Cardiac muscle cell (in vitro differentiated cells and primary cell): ENCODE results near the gene MAN2A2. TPM values are rescaled to one million over a fixed set of nuclear protein-coding genes. Genes with fewer than 3 reads are reported as not detected.

Experiments
- DNase-seq, 2 donors: peaks; one replicate each; pipeline versions ENCODE4 v3.0.0 to v3.0.0-alpha.2; 2010 to 2017; ENCODE audit warnings: low read depth in 1 of 2, low spot score in 1 of 2
- H3K27ac ChIP-seq: fragments of 200-600 bp; sonication (generic); 2 replicates; pipeline ENCODE4 v1.5.1; 2016
- H3K27me3 ChIP-seq: fragments of 200-600 bp; sonication (generic); 2 replicates; pipeline ENCODE4 v1.6.0; 2016; ENCODE audit warnings: control low read depth
- H3K36me3 ChIP-seq: fragments of 200-600 bp; sonication (generic); 2 replicates; pipeline ENCODE4 v1.5.1; 2016; ENCODE audit warnings: control low read depth
- H3K4me1 ChIP-seq: fragments of 200-600 bp; sonication (generic); 2 replicates; pipeline ENCODE4 v1.8.1; 2017; ENCODE audit warnings: low read depth, mild to moderate bottlenecking, mixed run types
- H3K4me3 ChIP-seq: fragments of 200-600 bp; sonication (generic); 2 replicates; pipeline ENCODE4 v1.5.1; 2016; ENCODE audit warnings: mild to moderate bottlenecking
- H3K9me3 ChIP-seq: fragments of 200-600 bp; sonication (generic); 2 replicates; pipeline ENCODE4 v1.5.1; 2017; ENCODE audit warnings: low read depth, mild to moderate bottlenecking, control low read depth
- CTCF ChIP-seq: IDR thresholded peaks from 2 replicates; pipeline ENCODE4 v1.5.1; 2012; ENCODE audit warnings: low read depth, mild to moderate bottlenecking, low read length
- polyA plus RNA-seq: library from polyadenylated mRNA; unstranded; fragments of >200 nt; fragmentation: Nextera tagmentation; extraction: Ambion mirVana; gene quantifications from 2 replicates; pipeline ENCODE4 v1.2.1, GENCODE V29; 2016
- total RNA-seq: library from RNA; depleted of rRNA; stranded (reverse); fragments of >200 nt; gene quantifications from 2 replicates; pipeline ENCODE4 v1.2.3, GENCODE V29; 2016

The MAN2A2 gene
- total and polyA plus RNA-seq, 2 experiments from 2014 or later: 53.0 to 54.3 TPM

GRCh38 chr15:90954712-90955623 lies 51.9 kb downstream of the MAN2A2 start, which contains the start of gene RCCD1:
RCCD1 (plus strand) TSS chr15:90954884; CDS start chr15:90956735, 1,851 bp downstream.
- Histone ChIP-seq H3K27ac (peak within 1 kb of the TSS; percentile 42), H3K36me3 (peaks cover 23% of the 10 kb centered on the region), H3K4me1 (peaks cover 9% of the 10 kb centered on the region), H3K27me3 (no peaks in the 10 kb centered on the region), H3K4me3 (peak within 1 kb of the TSS; percentile 60), H3K9me3 (no peaks in the 10 kb centered on the region)
- no peak for TF ChIP-seq CTCF
- peak; percentile 95 to 97 for DNase-seq

DNA sequence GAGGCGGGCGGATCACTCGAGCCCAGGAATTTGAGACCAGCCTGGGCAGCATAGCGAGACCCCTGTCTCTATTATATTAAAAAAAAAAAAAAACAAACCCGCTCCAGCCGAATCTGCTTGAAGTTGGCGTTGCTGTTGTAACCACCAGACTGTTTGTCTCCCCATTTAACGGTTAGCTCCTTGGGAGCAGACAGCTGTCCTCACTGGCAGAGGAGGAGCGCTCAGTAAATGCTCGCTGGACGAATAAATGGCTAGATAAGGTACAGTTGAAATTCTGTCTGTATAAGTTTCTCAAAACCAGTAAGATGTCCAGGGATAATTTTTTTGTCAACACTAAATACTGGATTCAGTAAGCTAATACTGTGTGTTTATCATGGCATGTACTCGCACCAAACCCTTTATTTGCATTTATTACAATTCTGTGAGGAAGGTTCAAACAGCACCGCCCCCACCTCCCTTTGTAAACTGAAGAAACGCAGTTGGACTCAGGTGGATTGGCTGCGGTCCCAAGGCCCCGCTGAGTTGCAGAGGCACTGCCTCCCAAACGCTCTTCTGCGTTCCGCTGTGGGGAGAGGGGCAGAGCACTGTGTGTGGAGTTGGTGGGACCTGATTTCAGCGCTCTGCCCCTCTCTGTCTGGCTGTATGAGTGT lies 52.6 kb downstream of the MAN2A2 start:
- Histone ChIP-seq H3K4me3 (peak overlapping the region; percentile 60), H3K27me3 (no peaks in the 10 kb centered on the region), H3K36me3 (peaks cover 15% of the 10 kb centered on the region), H3K27ac (no peak overlapping the region), H3K9me3 (no peaks in the 10 kb centered on the region), H3K4me1 (peaks cover 9% of the 10 kb centered on the region)
- no peak for TF ChIP-seq CTCF
- no peak for DNase-seq

DNA sequence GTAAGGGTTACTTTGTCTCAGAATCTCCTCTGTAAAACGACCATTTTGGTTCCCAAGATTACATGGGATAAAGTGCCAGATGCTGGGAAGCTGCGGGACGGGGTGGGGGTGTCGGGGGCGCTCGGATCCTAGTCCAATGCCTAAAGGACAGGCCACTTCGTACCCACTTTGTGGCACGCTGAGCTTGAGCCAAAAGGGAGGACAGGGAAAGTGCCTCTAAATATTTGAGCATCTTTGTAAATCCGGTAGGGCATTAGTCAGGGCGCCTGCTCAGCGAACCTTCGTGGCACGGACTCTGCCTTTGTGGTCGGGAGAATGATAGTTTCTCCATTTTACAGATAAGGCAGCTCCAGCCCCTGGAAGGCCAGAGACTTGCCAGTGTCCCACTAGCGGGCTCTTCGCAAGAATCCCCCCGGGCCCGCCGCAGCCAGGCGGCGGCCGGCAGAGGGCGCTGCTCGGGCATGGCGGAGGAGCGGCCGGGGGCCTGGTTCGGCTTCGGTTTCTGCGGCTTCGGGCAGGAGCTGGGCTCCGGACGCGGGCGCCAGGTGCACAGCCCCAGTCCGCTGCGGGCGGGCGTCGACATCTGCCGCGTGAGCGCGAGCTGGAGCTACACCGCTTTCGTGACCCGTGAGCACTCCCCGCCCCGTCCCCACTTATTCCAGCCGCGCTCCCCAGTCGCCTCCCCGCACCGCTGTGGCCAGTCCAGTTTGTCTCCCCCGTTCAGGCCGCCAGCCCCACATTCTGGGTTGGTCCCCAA lies 53.4 kb downstream of the MAN2A2 start:
- peak; percentile 98 for TF ChIP-seq CTCF
- H3K27ac ChIP-seq: no peak overlapping the region
- H3K4me3 ChIP-seq: peak overlapping the region; percentile 41
- H3K4me1 ChIP-seq: peaks cover 9% of the 10 kb centered on the region
- H3K9me3 ChIP-seq: no peaks in the 10 kb centered on the region
- H3K36me3 ChIP-seq: peaks cover 9% of the 10 kb centered on the region
- DNase-seq: peak; percentile 84 to 85
- no peaks in the 10 kb centered on the region for H3K27me3 ChIP-seq

- no peak for TF ChIP-seq CTCF
- H3K4me1 ChIP-seq: peaks cover 9% of the 10 kb centered on the region
Measured at GRCh38 chr15:90957031-90957790, 54.1 kb downstream of the MAN2A2 start.

GRCh38 chr15:90957791-90958190 lies 54.7 kb downstream of the MAN2A2 start:
- Histone ChIP-seq H3K36me3 (peaks cover 11% of the 10 kb centered on the region), H3K27me3 (no peaks in the 10 kb centered on the region), H3K27ac (no peak overlapping the region), H3K9me3 (no peaks in the 10 kb centered on the region), H3K4me3 (no peak overlapping the region), H3K4me1 (peaks cover 9% of the 10 kb centered on the region)
- TF ChIP-seq CTCF: no peak
- DNase-seq: no peak

More at GRCh38 chr15:90957031-90957790, 54.1 kb downstream of the MAN2A2 start:
- H3K27ac ChIP-seq: no peak overlapping the region
- no peaks in the 10 kb centered on the region for H3K9me3 ChIP-seq
- no peaks in the 10 kb centered on the region for H3K27me3 ChIP-seq
- DNase-seq: peak; percentile 43 to 54
- H3K4me3 ChIP-seq: peak overlapping the region; percentile 41
- H3K36me3 ChIP-seq: peaks cover 9% of the 10 kb centered on the region
